NCI-H524 treated with DMSO at 0.1 percent for 48 hours (cell line): ENCODE results near the gene HOXB4.

Experiments
- DNase-seq: peaks from one replicate; lab custom pipeline; 2025; lab: John Stamatoyannopoulos, UW

The HOXB4 gene

DNA sequence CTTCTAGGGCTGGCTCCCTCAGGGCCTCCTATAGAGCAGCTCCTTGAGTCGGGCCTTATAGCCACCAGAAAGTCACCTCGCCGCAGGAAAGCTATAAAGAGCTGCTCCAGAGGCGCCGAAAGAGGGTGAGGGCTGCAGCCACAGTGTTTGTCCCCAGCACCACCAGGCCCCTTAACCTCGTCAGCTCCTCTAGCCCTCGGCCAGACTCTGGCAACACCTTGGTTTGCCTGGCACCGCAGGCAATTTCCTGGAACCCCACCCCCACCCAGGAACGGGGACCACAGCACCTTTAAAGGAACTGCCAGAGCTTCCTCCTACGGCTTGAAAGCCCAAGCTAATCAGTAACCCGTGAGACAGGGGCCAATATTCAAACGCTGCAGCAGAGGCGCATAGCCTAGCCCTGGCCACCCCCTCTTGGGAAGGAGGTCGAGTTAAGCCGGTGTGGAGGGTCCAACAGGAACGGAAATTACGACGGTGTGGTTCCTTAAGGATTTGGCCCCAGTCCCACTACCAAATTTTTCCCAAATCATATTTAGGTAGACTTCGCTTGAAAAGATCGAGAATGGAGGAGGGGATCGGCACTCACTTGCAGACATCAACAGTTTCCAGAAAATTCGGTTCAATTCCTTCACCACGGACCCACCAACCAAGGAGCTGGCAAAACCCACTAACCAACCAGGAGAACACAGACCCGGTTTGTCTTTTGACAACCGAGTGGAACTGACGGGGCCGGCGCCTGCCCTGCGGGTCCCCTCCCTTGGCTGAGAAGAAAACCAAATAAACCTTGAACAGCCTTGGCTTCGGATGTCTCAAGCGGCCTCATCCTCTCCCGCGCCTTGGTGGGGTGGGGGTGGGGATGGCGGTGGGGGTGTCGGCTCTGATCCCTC, 23.6 kb upstream of the HOXB4 start:
- no peak for DNase-seq

- no peak for DNase-seq
Observed at GRCh38 chr17:48601207-48601538, 23.0 kb upstream of the HOXB4 start.

- no peak for DNase-seq
Observed at GRCh38 chr17:48600244-48601098, 22.3 kb upstream of the HOXB4 start.

DNA sequence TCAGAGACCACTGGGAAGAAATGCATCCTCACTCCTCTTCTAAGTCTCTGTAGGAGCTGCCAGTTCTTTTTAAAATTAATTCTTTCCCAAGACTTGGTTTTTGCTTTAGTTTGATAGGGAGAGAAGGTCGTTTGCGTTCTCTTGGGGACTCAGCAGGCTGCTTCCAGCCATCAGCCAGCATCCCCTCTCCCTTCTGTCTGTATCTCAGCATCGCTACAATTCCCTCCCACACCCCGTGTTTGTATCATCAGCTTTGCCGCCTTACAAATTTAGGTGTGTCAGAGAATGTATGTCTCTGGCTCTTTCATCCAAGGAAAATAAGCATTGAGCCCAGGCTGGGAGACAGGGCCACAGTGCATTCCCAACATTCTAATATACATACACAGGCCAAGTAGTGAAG, 21.2 kb upstream of the HOXB4 start:
- DNase-seq = no peak

DNA sequence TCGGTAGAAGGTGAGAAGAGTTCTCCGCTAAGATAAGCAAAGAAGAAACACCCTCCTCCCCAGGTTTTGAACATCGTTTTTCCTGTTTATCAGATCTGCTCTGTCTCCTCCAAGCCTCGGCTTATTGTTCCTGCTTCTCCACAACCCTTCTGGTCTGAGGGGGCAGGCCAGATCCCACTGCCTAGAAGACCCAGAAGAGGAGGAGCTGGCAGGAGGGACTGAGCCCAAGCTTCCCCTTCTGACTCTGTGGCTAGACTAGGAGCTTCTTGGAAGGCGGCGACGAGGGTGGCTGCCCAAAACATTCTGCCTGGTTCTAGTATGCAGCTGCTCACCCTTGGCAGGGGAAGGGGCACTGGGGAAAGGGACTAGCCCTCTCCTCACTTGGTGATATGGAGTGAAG, 20.6 kb upstream of the HOXB4 start:
- DNase-seq = no peak

- no peak for DNase-seq
Observed at GRCh38 chr17:48597778-48598631, 19.9 kb upstream of the HOXB4 start.

GRCh38 chr17:48597528-48597777, 19.3 kb upstream of the HOXB4 start:
- DNase-seq = no peak

DNA sequence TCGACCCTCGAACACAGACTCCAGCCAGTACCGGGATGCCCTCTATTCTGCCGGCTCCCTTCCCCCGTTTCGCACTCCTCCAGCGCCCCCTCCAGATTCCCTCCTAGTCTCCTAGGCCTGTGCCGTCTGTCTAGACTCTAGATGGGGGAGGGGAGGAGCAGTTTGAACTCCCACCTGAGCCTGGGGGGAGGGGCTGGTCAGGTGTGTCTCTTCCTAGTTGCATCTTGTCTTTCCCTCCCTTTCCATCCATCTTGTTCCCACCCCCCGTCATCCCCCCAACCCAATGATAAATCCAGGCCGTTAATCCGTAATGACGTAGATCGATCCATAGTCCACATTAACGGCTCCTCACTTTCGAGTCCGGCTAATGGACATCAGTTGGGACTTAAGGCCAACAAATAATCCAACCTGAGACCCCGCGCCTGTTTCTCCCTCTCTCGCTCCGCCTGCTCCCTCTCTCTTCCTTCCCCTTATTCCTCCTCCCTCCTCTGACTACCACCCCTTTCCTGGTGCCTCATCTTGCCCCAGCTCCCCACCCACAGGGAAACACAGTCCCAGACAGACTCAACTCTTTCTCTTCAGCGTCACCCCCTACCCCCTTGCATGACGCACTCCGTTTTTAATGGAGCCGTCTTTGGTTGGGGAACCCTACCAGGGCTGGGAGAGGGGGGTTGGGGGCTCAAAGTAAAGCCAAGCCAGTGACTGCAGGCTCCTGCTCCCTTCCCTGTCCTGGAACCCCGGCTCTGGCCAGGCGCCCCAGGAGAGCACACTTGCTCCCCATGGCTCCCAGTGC, 18.8 kb upstream of the HOXB4 start:
- no peak for DNase-seq

- DNase-seq = no peak
Observed at GRCh38 chr17:48596000-48596734, 18.0 kb upstream of the HOXB4 start.

DNA sequence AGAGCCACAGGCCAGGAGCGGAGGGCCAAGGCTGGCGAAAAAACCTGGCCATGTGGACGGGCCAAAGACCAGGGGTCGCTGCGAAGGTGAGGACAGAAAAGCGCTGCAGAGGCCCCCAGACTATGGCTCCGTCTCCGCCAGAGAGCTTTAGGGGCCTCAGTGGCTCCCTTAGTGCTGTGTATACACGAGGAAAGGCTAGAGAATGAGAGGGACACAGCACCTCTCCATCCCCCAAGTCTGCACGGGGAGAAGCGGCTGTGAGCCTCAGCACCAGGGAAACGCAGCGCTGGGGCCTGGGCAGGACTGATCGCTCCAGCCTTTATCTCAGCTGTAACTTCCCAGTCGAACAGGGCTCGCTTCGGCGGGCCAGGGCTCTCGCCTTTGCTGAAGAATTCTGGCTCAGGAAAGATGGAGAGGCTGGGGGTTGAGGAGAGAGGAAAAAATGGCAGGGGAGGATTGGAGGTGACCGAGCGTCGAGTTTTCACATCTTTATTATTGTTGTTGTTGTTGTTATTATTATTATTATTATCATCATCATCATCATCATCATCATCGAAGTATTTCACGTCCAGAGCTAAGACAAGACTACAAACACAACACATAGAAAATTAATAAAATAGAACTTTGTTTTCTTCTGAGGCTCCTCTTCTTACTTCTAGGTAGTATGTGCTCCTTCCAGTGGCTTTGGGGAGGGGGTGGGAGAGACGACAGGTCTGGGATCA, 17.3 kb upstream of the HOXB4 start:
- no peak for DNase-seq

DNA sequence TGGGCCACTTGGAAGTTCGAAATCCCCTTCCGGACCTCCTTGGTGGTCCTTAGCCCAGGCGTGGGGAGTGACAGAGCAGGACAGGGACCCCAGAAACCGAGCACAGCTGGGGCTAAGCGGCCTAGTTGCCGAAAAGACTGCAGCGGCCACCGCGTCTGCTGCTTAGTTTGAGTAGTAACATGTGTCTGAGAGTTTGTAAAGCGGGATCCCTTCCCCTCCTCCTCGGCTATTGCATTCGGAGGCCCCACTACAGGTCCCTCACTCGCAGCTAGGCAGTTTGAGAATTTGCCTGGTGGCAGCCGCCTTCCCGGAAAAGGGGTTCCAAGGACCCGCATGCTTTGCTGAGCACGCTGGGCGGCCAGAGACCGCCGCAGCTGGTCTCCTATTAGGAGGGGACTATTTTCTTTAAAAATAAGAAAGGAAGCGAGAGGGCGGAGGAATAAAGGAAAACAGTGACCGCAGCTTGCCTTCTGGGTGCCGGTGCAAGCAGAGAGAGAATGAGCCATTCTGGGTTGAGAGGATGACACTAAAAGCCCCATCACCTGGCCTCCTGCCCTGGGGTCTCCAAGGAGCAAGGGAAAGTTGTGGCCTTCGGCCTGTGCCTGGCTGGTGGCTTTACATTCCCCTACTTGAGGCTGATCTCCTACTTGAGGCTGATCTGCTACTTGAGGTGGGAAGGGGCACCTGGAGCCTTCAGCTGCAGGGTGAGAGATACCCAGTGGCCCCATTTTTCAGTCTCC, 16.6 kb upstream of the HOXB4 start:
- no peak for DNase-seq

DNA sequence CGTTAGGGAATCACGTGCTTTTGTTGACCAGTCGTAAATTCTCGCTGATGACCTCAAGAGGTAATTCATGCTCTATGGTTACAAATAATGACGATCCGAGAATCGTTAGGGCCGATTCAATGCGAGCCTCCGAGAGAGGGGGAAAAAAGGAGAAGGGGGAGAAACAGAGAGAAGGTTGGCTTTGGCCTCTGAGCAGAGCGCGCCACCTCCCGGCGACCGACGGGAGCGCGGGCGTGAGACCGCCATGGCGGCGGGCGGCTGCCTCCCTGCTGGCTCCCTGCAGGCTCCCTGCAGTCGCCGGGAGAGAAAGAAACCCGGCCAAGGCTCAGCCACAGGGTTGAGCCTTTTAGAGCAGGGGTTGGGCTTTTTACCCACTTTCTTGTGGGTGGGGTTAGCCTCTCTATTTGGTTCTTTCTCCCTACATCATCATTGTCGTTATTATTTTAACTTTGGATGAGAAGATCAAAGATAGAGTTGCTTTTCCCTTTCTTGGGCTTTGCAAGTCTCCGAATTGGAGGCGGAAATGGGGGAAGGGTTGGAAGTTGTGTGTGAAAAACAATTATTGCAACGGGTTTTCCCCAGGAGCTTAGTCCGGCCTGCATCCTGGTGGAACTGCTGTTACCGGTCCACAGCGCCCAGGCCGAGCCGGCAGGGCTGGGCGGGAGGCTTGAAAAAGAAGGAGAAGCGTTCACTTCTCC, 15.8 kb upstream of the HOXB4 start:
- no peak for DNase-seq

DNA sequence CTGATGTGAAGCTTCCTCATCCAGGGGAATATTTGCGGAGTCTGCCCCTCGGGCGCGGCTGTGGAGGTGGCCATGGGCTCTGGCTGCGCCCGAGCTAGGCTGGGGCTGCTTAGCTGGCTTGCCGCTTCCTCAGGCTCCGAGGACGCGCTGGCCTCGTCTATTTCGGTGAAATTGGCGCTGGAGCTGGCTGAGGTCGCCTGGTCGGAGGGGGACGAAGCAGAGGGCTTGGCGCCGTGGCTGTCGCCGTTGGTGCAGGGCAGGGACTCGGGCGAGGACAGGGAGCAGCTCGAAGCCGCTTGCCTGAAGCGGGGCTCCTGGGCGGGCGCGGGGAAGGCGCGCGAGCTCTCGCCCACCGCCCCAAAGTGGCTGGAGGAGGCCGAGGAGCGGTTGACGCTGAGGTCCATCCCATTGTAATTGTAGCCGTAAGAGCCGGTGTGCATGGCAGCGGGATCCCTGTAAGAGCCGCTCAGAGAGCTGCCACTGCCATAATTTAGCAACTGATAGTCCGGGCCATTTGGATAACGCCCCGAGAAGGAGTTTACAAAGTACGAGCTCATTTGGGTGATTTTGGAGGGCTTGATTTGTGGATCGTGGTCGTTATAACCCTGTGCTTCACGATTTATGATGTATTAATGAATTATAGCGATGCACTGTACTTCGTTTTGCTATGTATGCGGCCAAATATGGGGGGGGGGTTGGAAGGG, 15.1 kb upstream of the HOXB4 start, which contains the start of gene HOXB5:
TSS of gene HOXB5 (minus strand) at position 654 of the 704 bp plus-strand sequence. CDS start at position 557, 97 bp downstream.
- DNase-seq = no peak

- no peak for DNase-seq
Observed at GRCh38 chr17:48592577-48592976, 14.4 kb upstream of the HOXB4 start.

DNA sequence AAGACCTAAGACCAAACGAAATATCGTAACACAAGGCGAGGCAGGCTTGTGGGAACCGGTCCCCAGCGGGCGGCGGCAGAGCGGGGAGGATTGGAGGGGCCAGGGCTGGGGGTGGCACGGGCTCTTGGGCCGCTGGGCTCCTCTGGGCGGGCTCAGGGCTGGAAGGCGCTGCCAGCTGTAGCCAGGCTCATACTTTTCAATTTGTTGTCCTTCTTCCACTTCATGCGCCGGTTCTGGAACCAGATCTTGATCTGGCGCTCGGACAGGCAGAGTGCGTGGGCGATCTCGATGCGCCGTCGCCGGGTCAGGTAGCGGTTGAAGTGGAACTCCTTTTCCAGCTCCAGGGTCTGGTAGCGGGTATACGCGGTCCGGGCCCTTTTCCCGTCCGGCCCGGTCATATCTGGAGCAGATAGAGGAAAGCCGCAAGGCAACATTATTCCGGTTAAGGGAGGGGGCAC, 13.9 kb upstream of the HOXB4 start:
- no peak for DNase-seq

DNA sequence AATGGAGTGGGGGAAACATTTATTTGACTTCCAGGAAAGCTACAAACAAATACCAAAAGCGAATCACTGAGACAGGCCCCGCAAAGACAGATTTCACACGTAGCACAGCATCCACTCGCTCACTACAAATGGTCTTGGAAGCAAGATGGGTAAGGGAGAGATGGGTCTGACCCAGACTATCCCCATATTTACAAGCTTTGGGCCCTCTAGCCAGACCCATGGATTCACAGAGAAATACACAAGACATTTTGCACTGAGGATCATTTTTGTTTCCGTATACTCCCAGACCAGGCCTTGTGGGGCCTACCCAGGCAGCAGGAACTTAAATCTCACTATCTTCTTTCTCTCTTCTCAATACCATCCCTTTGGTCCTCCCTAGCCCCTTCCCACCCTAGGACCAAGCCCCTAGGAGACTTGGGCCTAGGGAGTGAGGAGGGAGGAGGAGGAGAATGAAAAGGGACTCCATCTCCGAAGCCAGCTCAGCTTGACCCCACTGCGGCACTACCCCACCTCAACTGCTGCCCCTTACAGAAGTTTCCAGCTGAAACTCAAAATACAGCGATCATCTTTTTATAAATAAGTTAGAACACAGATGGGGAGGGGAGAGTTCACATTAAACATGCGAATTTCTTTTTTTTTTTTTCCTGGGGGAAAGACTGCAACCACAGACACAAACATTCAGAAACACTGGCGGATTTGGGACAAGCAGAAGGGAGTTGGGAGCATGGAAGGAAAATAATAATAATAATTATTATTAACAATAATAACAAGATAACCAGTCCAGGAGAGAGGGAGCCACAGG, 13.3 kb upstream of the HOXB4 start:
- no peak for DNase-seq

- no peak for DNase-seq
Observed at GRCh38 chr17:48590607-48591161, 12.5 kb upstream of the HOXB4 start.
